ENCODE data around the gene SCAMP1.
"Not testable (repeated sequence)": the region's sequence is repeated elsewhere in the genome, so short reads cannot be mapped to it uniquely, and the experiment has no call there.

Gene SCAMP1

GRCh38 chr5:78361631-78361993 is 1.2 kb downstream of the SCAMP1 start:
- FAIRE-seq, result no peak

GRCh38 chr5:78362220-78362619 is 1.8 kb downstream of the SCAMP1 start:
- FAIRE-seq, result no peak

GRCh38 chr5:78364005-78364404 is 3.6 kb downstream of the SCAMP1 start:
- FAIRE-seq, result no peak

GRCh38 chr5:78367318-78367991 is 7.0 kb downstream of the SCAMP1 start:
- FAIRE-seq, result no peak

GRCh38 chr5:78369680-78370079 is 9.3 kb downstream of the SCAMP1 start:
- no peak for FAIRE-seq

GRCh38 chr5:78373231-78373630 is 12.8 kb downstream of the SCAMP1 start:
- no peak for FAIRE-seq

GRCh38 chr5:78376315-78376714 is 15.9 kb downstream of the SCAMP1 start:
- no peak for FAIRE-seq

- no peak for FAIRE-seq
Measured at GRCh38 chr5:78377056-78377717, 16.8 kb downstream of the SCAMP1 start.

DNA sequence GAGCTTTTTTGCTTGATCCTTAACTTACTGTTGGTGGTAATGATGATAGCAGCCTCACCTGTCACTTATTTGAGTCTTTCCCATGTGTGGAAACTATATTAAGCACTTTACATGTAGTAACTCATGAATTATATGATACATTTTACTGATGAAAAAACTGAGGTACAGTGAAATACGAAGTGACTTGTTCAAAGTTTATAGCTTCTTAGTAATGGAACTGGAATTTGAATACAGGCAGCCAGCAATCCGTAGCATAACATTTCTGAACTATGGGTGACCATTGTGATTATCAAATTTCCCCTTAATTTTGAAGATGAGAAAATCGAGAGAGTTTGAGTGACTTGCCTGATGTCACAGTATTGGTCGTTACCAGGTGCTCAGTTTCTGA is 17.3 kb downstream of the SCAMP1 start:
- no peak for FAIRE-seq

DNA sequence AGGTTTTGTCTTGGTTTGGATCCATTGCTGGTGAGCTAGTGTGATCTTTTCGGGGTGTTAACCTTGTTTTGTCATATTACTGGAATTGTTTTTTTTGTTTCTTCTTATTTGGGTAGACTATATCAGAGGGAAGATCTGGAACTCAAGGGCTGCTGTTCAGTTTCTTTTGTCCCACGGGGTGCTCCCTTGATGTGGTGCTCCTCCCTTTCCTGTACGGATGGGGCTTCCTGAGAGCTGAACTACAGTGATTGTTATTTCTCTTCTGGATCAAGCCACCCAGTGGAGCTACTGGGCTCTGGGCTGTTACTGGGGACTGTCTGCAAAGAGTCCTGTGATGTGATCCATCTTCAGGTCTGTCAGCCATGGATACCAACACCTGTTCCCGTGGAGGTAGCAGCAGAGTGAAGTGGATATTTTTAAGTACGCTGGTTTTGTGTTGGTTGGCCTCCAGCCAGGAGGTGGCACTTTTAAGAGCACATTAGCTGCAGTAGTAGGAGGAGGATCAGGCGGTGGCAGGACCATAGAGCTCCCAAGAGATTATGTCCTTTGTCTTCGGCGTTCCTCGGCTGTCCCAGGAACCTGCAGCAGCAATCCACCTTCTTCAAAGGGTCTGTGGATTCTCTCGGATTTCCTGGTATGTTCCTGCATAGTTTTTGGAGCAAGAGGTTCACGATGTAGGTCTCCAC is 27.2 kb downstream of the SCAMP1 start:
- FAIRE-seq, result no peak

DNA sequence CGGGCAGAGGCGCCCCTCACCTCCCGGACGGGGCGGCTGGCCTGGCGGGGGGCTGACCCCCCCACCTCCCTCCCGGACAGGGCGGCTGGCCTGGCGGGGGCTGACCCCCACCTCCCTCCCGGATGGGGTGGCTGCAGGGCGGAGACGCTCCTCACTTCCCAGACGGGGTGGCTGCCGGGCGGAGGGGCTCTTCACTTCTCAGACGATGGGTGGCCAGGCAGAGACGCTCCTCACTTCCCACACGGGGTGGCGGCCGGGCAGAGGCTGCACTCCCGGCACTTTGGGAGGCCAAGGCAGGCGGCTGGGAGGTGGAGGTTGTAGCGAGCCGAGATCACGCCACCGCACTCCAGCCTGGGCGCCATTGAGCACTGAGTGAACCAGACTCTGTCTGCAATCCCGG is 30.9 kb downstream of the SCAMP1 start:
- FAIRE-seq, result not testable (repeated sequence)

DNA sequence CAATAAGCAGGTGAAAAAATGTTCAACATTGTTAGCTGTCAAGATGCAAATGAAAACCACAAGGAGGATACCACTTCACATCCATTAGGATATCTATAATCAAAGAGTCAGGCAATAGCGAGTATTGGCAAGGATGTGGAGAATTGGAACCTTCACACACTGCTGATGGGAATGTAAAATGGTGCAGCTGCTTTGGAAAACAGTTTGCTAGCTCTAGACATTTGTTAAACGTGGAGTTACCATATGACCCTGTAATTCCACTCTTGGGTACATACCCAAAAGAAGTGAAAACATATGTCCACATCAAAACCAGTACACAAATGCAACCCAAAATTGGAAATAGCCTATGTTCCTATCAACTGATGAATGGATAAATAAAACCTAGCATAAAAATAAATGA is 37.4 kb downstream of the SCAMP1 start:
- no peak for FAIRE-seq

DNA sequence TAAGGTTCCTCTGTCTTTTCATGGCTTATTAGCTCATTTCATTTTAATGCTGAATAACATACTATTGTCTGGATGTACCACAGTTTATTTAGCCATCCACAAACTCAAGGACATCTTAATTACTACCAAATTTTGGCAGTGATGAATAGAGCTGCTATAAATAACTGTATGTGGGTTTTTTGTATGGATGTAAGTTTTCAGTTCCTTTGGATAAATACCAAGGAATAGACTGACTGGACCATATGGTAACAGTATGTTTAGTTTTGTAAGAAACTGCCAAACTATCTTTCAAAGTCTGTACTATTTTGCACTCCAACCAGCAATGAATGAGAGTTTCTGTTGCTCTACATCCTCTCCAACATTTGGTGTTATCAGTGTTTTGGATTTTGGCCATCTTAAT is 38.7 kb downstream of the SCAMP1 start:
- FAIRE-seq, result no peak

GRCh38 chr5:78404682-78405293 is 44.4 kb downstream of the SCAMP1 start:
- no peak for FAIRE-seq

- no peak for FAIRE-seq
Measured at GRCh38 chr5:78405829-78406750, 45.7 kb downstream of the SCAMP1 start.

DNA sequence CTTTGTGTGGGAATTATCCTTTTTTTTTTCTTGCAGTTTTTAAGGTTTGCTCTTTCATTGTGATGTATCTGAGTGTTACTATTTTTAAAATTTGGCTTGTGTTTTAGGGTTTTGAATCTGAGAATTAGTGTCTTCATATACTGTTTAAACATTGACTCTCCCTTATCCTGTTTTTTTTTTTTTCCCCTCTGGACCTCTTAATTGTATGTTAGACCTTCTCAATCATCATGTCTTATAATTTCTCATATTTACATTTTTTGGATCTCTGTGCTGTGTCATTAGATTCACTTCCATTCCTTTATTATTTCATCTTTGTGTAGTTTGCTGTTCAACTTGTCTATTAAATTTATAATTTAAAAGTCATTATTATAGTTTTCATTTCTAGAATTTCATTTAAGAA is 47.0 kb downstream of the SCAMP1 start:
- no peak for FAIRE-seq

GRCh38 chr5:78411586-78411985 is 51.2 kb downstream of the SCAMP1 start:
- no peak for FAIRE-seq

DNA sequence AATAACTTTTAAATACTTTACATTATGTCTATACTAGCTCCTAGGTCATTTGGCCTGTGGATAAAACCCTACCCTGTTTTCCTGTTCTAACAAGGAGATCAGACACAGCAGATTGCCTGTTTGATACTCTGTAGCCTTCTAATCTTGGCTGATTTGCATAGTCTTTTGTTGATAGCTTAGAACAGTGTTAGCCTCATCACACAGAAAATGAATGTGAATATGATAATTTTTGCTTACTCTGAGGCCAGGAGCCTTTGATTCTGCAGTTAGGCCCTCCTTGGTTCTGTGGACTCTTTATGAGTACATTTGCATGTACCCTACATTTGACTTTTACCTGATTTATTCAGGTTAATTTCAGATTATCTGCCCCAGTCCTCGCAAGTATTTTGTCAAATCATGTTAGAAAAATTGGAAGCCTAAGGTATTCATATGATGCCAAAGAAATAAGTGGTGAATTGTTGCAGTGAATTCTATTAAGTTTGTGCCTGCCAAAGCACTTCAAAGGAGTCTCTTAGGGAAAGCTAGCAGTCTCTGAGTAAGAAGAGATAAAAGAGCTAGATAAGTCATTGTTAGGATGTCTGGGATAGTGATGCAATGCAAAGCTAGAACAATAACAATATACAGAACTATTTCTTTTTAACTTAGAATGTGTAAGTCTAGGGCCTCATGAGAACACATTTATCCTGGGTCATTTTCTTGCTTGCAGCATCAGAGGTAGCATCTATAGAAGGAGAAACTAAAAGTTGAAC is 56.4 kb downstream of the SCAMP1 start:
- FAIRE-seq, result no peak

- no peak for FAIRE-seq
Measured at GRCh38 chr5:78419396-78419795, 59.0 kb downstream of the SCAMP1 start.

- peak; percentile 84 for FAIRE-seq
Measured at GRCh38 chr5:78420548-78420947, 60.1 kb downstream of the SCAMP1 start.

DNA sequence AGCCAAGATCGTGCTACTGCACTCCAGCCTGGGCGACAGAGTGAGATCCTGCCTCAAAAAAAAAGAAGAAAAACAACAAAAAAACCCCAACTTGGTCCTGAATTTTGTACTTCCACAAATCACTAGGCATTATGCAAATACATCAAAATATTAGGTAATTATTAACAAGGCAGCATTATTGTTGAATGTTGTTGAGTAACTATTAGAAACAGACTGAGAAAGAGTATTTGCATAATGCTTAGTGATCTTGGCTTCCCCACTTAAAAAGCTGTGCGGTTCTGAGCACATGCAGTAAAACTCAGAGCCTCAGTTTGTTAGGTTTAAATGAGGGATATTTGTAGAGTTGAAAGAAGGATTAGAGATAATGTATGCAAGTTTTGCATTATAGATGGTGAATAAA is 64.2 kb downstream of the SCAMP1 start:
- FAIRE-seq, result no peak

Data from A204.1 (cell line).